ENCODE measurements around the gene DBH.

DBH gene

DNA sequence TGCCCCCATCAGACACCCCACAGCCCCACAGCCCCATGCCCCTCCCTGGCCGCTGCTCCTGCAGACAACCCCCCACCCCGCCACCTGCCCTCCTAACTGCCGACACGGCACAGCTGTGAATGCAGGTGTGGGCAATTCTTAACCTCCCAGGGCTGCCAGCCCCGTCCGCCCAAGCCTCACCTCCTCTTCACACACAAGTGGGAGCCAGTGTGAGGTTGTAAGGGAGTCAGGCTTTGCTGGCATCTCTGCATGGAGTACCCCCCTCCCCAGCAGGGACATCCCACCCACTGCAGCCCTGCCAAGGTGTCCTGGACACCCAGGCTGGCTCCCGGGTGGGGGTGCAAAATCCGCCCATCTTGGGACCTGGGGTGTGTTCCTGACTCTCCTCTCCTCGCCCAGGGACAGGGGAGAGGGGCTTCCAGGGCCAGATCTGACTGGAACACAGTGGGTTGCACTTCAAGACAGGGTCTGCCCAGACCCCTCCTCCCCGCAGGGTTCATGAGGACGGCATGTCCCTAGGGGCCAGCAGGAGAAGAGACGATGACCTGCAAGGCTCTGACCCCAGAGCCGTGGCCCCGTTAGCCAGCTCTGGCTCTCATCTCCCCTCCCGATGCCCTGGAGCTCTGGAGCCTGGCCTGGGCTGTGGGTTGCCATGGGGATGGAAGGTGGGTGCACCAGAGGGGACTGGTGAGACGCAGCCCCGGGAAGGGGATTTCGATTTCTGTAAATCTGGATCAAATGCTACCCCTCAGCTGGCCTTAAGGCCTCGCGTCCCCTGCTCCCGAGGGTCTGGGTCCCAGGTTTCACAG lies 67.6 kb downstream of the DBH start:
- peak; percentile 62 for DNase-seq

DNA sequence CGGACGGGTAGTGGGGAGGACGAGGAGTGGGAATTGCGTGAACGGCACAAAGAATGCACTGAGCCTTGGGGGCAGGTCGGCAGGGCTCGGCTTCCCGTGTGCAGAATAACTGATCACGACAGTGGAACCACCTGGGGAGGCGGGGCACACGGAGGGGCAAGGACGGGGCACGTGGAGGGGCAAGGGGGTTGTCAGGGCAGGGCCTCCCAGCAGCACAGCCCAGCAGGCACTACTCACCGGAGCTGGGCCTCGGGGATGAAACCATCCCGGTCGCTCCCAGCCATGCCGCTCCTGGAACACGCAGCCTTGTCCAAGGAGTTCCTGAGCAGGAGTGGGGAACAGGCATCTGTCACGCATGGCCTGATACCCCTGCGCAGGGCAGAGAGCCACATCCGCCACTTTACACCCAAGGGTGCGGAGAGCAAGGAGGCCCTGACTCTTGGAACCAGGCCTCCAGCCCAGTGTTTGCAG lies 68.6 kb downstream of the DBH start:
- no peak for DNase-seq

DNA sequence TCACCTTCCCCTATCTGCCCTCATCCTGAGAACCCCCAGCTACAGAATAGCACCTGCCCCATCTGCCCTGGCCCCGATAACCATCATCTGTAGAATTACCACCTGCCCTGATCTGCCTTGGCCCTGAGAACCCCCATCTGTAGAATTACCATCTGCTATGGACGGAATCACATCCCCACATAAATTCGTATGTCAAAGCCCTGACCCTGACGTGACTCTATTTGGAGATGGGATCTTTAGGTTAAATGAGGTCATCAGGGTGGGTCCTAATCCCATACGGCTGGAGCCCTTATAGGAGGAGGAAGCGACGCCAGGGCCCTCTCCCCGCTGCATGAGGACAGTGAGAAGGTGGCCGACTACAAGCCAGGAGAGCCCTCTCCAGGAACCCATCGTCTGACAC lies 69.4 kb downstream of the DBH start:
- DNase-seq, result no peak

DNA sequence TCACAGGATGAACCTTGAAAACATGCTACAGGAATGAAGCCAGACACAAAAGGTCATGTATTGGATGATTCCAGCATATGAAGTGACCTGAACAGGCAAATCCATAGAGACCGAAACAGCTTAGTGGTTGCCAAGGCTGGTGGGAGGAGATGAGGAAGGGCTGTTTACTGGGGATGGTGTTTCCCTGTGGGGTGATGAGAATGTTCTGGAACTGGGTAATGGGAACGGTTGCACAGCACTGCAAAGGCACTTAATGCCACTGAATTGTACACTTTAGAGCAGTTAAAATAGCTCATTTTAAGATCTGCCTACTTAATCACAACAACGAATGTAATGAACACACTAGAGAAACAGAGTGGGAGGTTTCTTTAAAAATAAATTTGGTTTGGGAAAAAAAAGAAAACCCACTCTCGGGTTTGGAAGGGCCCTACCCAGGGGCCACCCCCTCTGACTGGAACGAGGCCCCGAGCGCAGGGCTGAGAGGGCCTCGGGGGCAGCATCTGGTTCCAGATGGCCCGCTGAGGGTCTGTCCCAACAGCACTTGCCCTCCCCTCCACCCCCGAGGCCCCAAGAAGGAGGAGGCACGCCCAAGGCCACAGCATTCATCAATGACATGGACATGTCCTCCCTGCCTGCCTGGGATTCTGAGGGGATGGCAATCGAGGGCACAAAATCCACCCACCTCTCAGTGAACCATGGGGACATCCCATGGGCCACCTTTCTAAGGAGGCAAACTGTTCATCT lies 70.3 kb downstream of the DBH start:
- DNase-seq, result no peak

DNA sequence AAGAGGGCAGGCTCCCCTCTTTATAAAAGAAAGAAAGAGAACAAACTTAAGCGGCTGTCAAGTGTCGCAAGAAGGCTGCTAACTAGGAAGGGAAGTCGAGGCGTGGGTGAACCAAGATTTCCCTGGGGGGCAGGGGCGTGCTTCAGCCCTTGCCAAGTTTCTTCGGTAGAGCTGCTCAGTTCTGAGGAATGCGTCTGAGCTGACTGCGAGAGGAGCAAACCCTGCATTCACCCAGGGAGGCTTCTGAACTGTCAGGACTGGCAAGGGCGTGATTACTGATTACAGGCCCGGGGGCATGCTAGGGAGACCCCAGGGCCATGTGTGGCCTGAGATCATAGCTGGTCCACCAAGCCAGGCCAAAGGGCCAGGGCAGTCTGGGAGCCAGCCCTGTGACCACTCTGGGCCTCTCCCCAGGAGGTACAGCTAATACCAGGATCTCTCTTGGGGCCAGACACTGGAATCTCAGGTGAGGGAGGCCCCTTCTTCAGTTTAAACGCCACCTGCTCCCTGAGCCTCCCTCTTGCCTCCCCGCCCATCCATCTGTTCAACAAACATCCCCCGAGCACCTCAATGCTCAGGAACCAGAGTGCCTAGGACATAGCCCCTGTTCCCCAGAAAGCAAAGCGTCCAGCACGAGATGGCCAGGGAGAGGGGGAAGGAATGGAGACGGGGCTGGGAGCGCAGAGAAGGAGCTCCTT lies 71.1 kb downstream of the DBH start:
- DNase-seq, result no peak

DNA sequence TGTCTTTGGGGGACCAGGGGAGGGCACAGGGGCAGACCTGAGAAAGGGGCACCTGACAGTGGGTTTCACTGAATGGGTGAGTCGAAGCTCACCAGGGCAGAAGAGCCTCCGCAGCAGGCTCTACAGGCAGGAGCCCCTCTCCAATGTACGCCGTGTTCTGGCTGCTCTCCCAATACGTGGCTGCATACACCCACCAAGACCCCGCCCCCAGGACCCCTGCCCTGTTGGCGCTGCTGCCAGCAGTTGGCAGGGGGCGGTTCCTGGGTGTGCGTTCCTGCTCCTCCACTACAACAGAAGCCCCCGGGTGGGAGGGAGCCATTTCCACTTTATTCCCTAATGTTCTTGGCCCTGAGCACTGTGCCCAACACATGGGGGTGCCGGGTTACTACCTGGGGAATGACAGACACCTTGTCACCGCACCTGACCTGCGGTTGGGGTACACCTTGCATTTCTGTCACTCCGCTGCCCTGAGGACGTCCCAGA lies 71.6 kb downstream of the DBH start:
- no peak for DNase-seq

DNA sequence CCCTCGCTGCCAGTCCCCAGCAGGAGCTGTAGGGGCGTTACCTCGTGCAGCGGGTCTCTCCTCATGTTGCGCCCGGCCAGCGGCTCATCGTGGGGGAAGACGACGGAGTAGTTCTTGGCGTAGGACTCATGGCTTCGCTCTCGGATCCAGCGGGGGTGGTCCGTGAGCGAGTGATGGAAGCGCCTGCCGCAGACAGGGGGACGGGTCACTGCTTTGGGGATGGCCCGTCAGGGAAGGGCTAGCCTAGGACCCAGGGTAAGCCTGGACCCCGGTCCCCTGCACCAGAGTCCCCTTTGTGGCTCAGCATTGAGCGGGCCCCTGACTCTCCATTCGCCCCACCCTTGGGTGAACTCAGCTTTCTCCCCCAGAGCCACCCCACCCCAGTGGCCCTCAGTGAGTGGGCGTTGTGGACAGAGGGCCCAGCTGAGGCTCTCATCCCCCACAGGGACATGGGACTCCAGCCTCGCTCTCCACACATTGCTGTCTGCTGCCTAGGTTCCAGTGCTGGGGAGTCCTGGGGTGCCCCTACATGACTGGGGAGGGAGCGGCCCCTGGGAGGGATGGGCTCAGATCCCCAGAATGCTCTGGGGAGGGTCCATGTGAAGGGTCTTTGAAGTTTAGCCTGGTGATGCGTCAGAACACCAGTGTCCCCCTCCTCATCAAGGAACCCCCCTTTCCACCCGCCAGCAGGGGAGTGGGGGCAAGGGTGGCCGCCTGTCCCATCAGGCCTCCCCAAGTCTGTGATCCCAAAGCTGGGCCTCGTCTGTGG lies 72.3 kb downstream of the DBH start:
- DNase-seq, result no peak
